IMR-90 (cell line): ENCODE results near the gene MAPKAP1. TPM values are rescaled to one million over a fixed set of nuclear protein-coding genes. Genes with fewer than 3 reads are reported as not detected.

ENCODE experiments used
- ATAC-seq: fragments of 200-7000 bp; cut with Tn5 transposase; 2 replicates; pipeline ENCODE4 v1.9.1; 2020; ENCODE audit warnings: low read depth, mild to moderate bottlenecking, moderate library complexity
- BruUV-seq: library from RNA; stranded (reverse); fragments of 400-500 nt; replicated peaks from 2 replicates; lab custom pipeline; 2021; lab: Mats Ljungman, UMichigan
- CTCF ChIA-PET: fragments of 300-600 bp; formaldehyde crosslinking; extraction: SDS; loops from one replicate; lab custom pipeline; 2021; ENCODE audit warnings: antibody characterized with exemption; lab: Yijun Ruan, JAX
- POLR2A ChIA-PET: fragments of 300-600 bp; sonication (Branson Sonifier 250); formaldehyde crosslinking; loops from one replicate; lab custom pipeline; 2022; ENCODE audit warnings: antibody characterized with exemption; ENCODE audit not compliant: unreplicated experiment; lab: Charles Lee
- DNase-seq: peaks from one replicate; pipeline ENCODE4 v3.0.0; 2013
- H2AFZ ChIP-seq: replicated peaks from 2 replicates; pipeline ENCODE3; 2013; ENCODE audit warnings: low read length, mild to moderate bottlenecking; ENCODE audit not compliant: poor library complexity
- H2AK5ac ChIP-seq: 2 replicates; pipeline ENCODE4 v1.6.1; 2013; ENCODE audit warnings: low read depth, low read length, inconsistent platforms
- H2AK9ac ChIP-seq: replicated peaks from 2 replicates; pipeline ENCODE3; 2013; ENCODE audit warnings: mild to moderate bottlenecking, low read depth, low read length, moderate library complexity; ENCODE audit not compliant: poor library complexity
- H2BK120ac ChIP-seq: 2 replicates; pipeline ENCODE4 v1.6.1; 2013; ENCODE audit warnings: low read depth, low read length, inconsistent platforms
- H2BK15ac ChIP-seq: 3 replicates; pipeline ENCODE4 v1.6.1; 2013; ENCODE audit warnings: low read depth, low read length, inconsistent platforms
- H2BK20ac ChIP-seq: 2 replicates; pipeline ENCODE4 v1.6.1; 2013; ENCODE audit warnings: low read depth, mild to moderate bottlenecking, inconsistent platforms, low read length, moderate library complexity
- H2BK5ac ChIP-seq: 2 replicates; pipeline ENCODE4 v1.6.1; 2013; ENCODE audit warnings: mild to moderate bottlenecking, low read depth, low read length, inconsistent platforms; ENCODE audit not compliant: poor library complexity, severe bottlenecking
- H3K14ac ChIP-seq: replicated peaks from 2 replicates; pipeline ENCODE4 v1.6.1; 2013; ENCODE audit warnings: low read depth, low read length, inconsistent platforms
- H3K18ac ChIP-seq: 2 replicates; pipeline ENCODE4 v1.6.1; 2013; ENCODE audit warnings: low read depth, low read length, control low read depth
- H3K23ac ChIP-seq: 2 replicates; pipeline ENCODE4 v1.6.1; 2013; ENCODE audit warnings: low read depth, low read length, inconsistent platforms
- H3K27ac ChIP-seq: 2 replicates; pipeline ENCODE4 v1.5.1; 2013; ENCODE audit warnings: mild to moderate bottlenecking, control low read depth, low read length; ENCODE audit not compliant: insufficient read depth
- H3K27me3 ChIP-seq: 2 replicates; pipeline ENCODE4 v1.6.1; 2013; ENCODE audit warnings: low read length; ENCODE audit not compliant: control insufficient read depth, insufficient read depth
- H3K36me3 ChIP-seq: 2 replicates; pipeline ENCODE4 v1.6.1; 2013; ENCODE audit warnings: low read length, mixed read lengths; ENCODE audit not compliant: control insufficient read depth, insufficient read depth
- H3K4ac ChIP-seq: 2 replicates; pipeline ENCODE4 v1.6.1; 2013; ENCODE audit warnings: low read depth, low read length, inconsistent platforms
- H3K4me1 ChIP-seq: 2 replicates; pipeline ENCODE4 v1.6.1; 2013; ENCODE audit warnings: low read length, mixed read lengths; ENCODE audit not compliant: control insufficient read depth, insufficient read depth
- H3K4me2 ChIP-seq: 2 replicates; pipeline ENCODE4 v1.6.1; 2013; ENCODE audit warnings: low read depth, mild to moderate bottlenecking, control low read depth, low read length, moderate library complexity
- H3K4me3 ChIP-seq: 2 replicates; pipeline ENCODE4 v1.5.1; 2013; ENCODE audit warnings: low read depth, mild to moderate bottlenecking, control low read depth, low read length, moderate library complexity; ENCODE audit not compliant: insufficient read depth
- H3K56ac ChIP-seq: 2 replicates; pipeline ENCODE4 v1.6.1; 2013; ENCODE audit warnings: low read length, inconsistent platforms; ENCODE audit not compliant: insufficient read depth; ENCODE audit errors: extremely low read depth
- H3K79me1 ChIP-seq, 2 experiments: 2 replicates each; pipeline ENCODE4 v1.6.1; 2013; ENCODE audit warnings: low read length in 2 of 2, inconsistent platforms in 1 of 2, low read depth in 1 of 2
- H3K9ac ChIP-seq: 2 replicates; pipeline ENCODE4 v1.6.1; 2013; ENCODE audit warnings: low read depth, low read length, control low read depth
- H3K9me1 ChIP-seq: 2 replicates; pipeline ENCODE4 v1.6.1; 2013; ENCODE audit warnings: low read length, inconsistent platforms; ENCODE audit not compliant: insufficient read depth
- H3K9me3 ChIP-seq: 2 replicates; pipeline ENCODE4 v1.6.1; 2013; ENCODE audit warnings: low read length; ENCODE audit not compliant: control insufficient read depth, insufficient read depth
- H4K20me1 ChIP-seq: 2 replicates; pipeline ENCODE4 v1.6.1; 2013; ENCODE audit warnings: low read length, inconsistent platforms; ENCODE audit not compliant: insufficient read depth
- H4K5ac ChIP-seq: 2 replicates; pipeline ENCODE4 v1.6.1; 2013; ENCODE audit warnings: mild to moderate bottlenecking, low read depth, low read length, control low read depth
- H4K8ac ChIP-seq, 2 experiments: 2 replicates each; pipeline ENCODE4 v1.6.1; 2013; ENCODE audit warnings: low read depth in 2 of 2, low read length in 2 of 2, control low read depth in 1 of 2, inconsistent platforms in 1 of 2
- H4K91ac ChIP-seq: 2 replicates; pipeline ENCODE4 v1.6.1; 2013; ENCODE audit warnings: low read depth, low read length, inconsistent platforms; ENCODE audit not compliant: insufficient read depth
- BHLHE40 ChIP-seq: fragments of 150-350 bp; IDR thresholded peaks from 2 replicates; pipeline ENCODE4 v1.6.1; 2016; ENCODE audit warnings: mild to moderate bottlenecking, low read depth, low read length
- CEBPB ChIP-seq: IDR thresholded peaks from 2 replicates; pipeline ENCODE4 v1.6.1; 2012; ENCODE audit warnings: low read depth, low read length, improper control_type of control experiment
- FOS ChIP-seq: fragments of 150-350 bp; IDR thresholded peaks from 2 replicates; pipeline ENCODE4 v1.6.1; 2016; ENCODE audit warnings: low read depth, low read length
- MAFK ChIP-seq: IDR thresholded peaks from 2 replicates; pipeline ENCODE4 v1.6.1; 2012; ENCODE audit warnings: low read depth, low read length, improper control_type of control experiment
- MAZ ChIP-seq: IDR thresholded peaks from 2 replicates; pipeline ENCODE4 v1.6.1; 2012; ENCODE audit warnings: low read depth, mild to moderate bottlenecking, low read length, improper control_type of control experiment, moderate library complexity, borderline replicate concordance
- MXI1 ChIP-seq: IDR thresholded peaks from 2 replicates; pipeline ENCODE4 v1.6.1; 2012; ENCODE audit warnings: low read depth, mild to moderate bottlenecking, low read length, moderate library complexity, borderline replicate concordance
- POLR2A ChIP-seq: IDR thresholded peaks from 2 replicates; pipeline ENCODE4 v1.6.1; 2012; ENCODE audit warnings: mild to moderate bottlenecking, low read depth, low read length
- RAD21 ChIP-seq: IDR thresholded peaks from 2 replicates; pipeline ENCODE4 v1.6.1; 2012; ENCODE audit warnings: low read length, improper control_type of control experiment
- RCOR1 ChIP-seq: IDR thresholded peaks from 2 replicates; pipeline ENCODE4 v1.6.1; 2012; ENCODE audit warnings: mild to moderate bottlenecking, low read length, improper control_type of control experiment; ENCODE audit not compliant: insufficient replicate concordance
- RFX5 ChIP-seq: IDR thresholded peaks from 2 replicates; pipeline ENCODE4 v1.8.0; 2012; ENCODE audit warnings: low read depth, mild to moderate bottlenecking, low read length, moderate library complexity
- SMC3 ChIP-seq: fragments of 150-350 bp; IDR thresholded peaks from 2 replicates; pipeline ENCODE4 v1.6.1; 2016; ENCODE audit warnings: low read depth, mild to moderate bottlenecking, antibody characterized with exemption, low read length, moderate library complexity
- WGBS, 2 experiments: methylation state at CpG; one replicate each; pipeline versions ENCODE4 v1.1.5 to v1.1.7; 2013; ENCODE audit warnings: missing lambda C conversion rate in 2 of 2; ENCODE audit not compliant: insufficient read length in 1 of 2; ENCODE audit errors: extremely low coverage in 2 of 2; 5-methylcytosine and 5-hydroxymethylcytosine counted together
- dilution Hi-C: fragments of 300-500 bp; cut with HindIII; formaldehyde crosslinking; loops from one replicate; pipeline ENCODE4 v1.14.3; 2018; ENCODE audit warnings: low sequenced_read_pairs; ENCODE audit not compliant: unreplicated experiment
- in situ Hi-C: fragments of 300-500 bp; cut with MboI; formaldehyde crosslinking; loops from 3 replicates; pipeline ENCODE4 v1.14.3; 2019; ENCODE audit warnings: low sequenced_read_pairs, inconsistent platforms, mixed read lengths
- intact Hi-C: fragments of 100-400 bp; cut with micrococcal nuclease; formaldehyde crosslinking; loops from 2 replicates; pipeline ENCODE4 v1.10.0; 2022
- polyA plus RNA-seq, 3 experiments: library from polyadenylated mRNA; depleted of rRNA; stranded (reverse); fragments of >200 nt; gene quantifications; 2 replicates each; pipeline ENCODE4 v1.2.3, GENCODE V29; 2012; ENCODE audit warnings: low replicate concordance in 1 of 3
- total RNA-seq: library from RNA; depleted of rRNA; stranded (reverse); fragments of >200 nt; gene quantifications from 2 replicates; pipeline ENCODE4 v1.2.3, GENCODE V29; 2012
- TF ChIP-seq, protein P1 (sequence below): conservative IDR thresholded peaks from 2 replicates; pipeline ENCODE4 v1.5.1; 2012; ENCODE audit warnings: mild to moderate bottlenecking, low read depth, low read length, improper control_type of control experiment

Gene MAPKAP1
- total and polyA plus RNA-seq, 2 of the 4 experiments (the other 2 are of a cell fraction) = 87.2 to 158 TPM

DNA sequence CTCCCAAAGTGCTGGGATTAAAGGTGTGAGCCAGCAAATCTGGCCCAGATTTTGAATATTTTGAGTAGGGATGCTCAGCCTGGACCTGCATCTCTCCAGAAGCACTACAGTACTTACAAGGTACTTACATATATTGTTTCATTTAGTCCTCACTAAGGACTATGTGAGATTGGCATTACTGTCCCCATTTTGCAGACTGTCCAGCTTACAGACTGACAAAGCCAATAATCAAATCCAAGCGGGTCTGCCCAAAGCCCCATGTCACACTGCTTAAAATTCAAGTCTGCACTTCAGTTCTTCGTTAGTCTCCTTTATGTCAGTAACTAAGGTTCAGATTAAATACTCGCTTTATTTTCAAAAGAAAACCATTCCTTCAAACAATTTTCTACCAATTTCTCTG lies 7.1 kb downstream of the MAPKAP1 start:
- H3K9me3 ChIP-seq = no peaks in the 10 kb centered on the region
- peaks cover 29 to 60% of the 10 kb centered on the region in 2 experiments for H3K79me1 ChIP-seq
- H3K9me1 ChIP-seq = peaks cover 5% of the 10 kb centered on the region
- H3K4me3 ChIP-seq = no peak overlapping the region
- H2BK120ac ChIP-seq = no peak overlapping the region
- H3K56ac ChIP-seq = no peak overlapping the region
- no peak overlapping the region for H3K4me2 ChIP-seq
- dilution Hi-C loops (no loop called here), in situ Hi-C loops (no loop called here), intact Hi-C loops (no loop called here)
- H4K20me1 ChIP-seq = peaks cover 22% of the 10 kb centered on the region
- DNase-seq (no peak), ATAC-seq (no peak)
- H3K36me3 ChIP-seq = 0 out of 2 replicates have a peak, but pooled peaks cover 1% of the 10 kb centered on the region
- no peak overlapping the region for H2AK9ac ChIP-seq
- no peak overlapping the region for H4K91ac ChIP-seq
- H3K23ac ChIP-seq = no peak overlapping the region
- no CpG with 5 or more reads among the region's 3 CpGs for WGBS, 2 experiments
- no peak overlapping the region for H3K18ac ChIP-seq
- no peak overlapping the region for H2BK15ac ChIP-seq
- no peak overlapping the region for H2BK5ac ChIP-seq
- no peak overlapping the region for H2AK5ac ChIP-seq
- no TSS peak for BruUV-seq
- H3K9ac ChIP-seq = no peak overlapping the region
- ChIA-PET POLR2A (no interaction called here), CTCF (no interaction called here)
- TF ChIP-seq SMC3 (no peak), RAD21 (no peak), MAZ (no peak), FOS (no peak), BHLHE40 (no peak), CEBPB (no peak), RFX5 (no peak), RCOR1 (no peak), MXI1 (no peak), POLR2A (no peak), MAFK (no peak)
- TF ChIP-seq, protein P1, sequence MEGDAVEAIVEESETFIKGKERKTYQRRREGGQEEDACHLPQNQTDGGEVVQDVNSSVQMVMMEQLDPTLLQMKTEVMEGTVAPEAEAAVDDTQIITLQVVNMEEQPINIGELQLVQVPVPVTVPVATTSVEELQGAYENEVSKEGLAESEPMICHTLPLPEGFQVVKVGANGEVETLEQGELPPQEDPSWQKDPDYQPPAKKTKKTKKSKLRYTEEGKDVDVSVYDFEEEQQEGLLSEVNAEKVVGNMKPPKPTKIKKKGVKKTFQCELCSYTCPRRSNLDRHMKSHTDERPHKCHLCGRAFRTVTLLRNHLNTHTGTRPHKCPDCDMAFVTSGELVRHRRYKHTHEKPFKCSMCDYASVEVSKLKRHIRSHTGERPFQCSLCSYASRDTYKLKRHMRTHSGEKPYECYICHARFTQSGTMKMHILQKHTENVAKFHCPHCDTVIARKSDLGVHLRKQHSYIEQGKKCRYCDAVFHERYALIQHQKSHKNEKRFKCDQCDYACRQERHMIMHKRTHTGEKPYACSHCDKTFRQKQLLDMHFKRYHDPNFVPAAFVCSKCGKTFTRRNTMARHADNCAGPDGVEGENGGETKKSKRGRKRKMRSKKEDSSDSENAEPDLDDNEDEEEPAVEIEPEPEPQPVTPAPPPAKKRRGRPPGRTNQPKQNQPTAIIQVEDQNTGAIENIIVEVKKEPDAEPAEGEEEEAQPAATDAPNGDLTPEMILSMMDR = no peak
- H3K4me1 ChIP-seq = peaks cover 1% of the 10 kb centered on the region; the same call in 1 of the 2 replicates
- no peak overlapping the region for H2BK20ac ChIP-seq
- H3K14ac ChIP-seq = no peak overlapping the region
- H4K5ac ChIP-seq = no peak overlapping the region
- H3K4ac ChIP-seq = no peak overlapping the region
- H2AFZ ChIP-seq = no peak overlapping the region
- H3K27me3 ChIP-seq = no peaks in the 10 kb centered on the region
- H4K8ac ChIP-seq = no peak overlapping the region
- H3K27ac ChIP-seq = no peak overlapping the region
